Stimulated activated naive CD8-positive, alpha-beta T cell treated with anti-CD3 and anti-CD28 coated beads, Interleukin-15, Interleukin-2, amounts not matched to agents 100 U/mL and 50 U/mL, for 24 hours (primary cell): Measurements from ENCODE around the gene BPIFB4.
"Not testable (repeated sequence)": the region's sequence is repeated elsewhere in the genome, so short reads cannot be mapped to it uniquely, and the experiment has no call there.

Experiments
- ATAC-seq: fragments of 150-1000 bp; cut with Tn5 transposase; one replicate; pipeline ENCODE4 v1.10.0; 2021
- DNase-seq: peaks from one replicate; pipeline ENCODE4 v3.0.0; 2021

BPIFB4 gene

DNA sequence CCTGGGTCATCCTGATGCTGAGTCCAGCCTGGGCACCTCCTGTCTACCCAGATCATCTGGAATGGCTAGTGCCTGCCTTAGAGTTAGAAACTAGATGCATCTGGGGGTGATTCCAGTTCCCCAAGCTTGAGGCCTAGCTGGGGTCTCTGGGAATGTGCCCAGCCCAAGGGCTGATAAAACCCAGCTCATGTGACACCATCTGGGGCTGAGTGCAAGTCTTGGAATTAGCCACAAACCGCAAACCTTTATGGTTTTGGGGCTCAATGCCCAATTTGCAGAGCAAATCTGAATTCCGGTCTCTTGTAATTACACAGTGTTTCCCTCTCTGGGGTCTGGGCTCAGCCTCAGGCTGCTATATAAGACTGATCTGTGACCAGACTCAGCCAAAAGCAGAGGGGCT lies at the start of gene BPIFB4:
BPIFB4 (plus strand) TSS at position 385 of the 400 bp plus-strand sequence. CDS start 1,884 bp downstream, outside the sequence.
- DNase-seq (no peak), ATAC-seq (no peak)

DNA sequence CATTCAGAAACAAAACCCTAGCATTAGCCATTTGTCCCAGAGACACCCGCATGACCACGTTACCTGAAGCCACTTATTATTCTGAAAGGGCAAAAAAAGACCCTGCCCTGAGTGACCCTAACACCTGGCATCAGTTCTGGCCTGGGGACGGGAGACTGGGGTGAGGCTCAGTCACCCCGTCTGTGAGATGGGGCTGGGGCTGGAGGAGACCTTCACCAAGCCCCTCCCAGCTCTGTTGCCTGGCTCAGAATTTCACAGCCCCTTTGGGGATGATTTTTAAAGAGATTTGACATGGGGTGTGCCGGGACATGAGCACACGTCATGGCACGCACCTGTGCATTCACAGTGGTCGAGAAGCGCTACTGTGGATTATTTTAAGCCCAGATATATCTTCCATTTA lies 49.4 kb upstream of the BPIFB4 start:
- no peak for DNase-seq
- ATAC-seq: no peak

DNA sequence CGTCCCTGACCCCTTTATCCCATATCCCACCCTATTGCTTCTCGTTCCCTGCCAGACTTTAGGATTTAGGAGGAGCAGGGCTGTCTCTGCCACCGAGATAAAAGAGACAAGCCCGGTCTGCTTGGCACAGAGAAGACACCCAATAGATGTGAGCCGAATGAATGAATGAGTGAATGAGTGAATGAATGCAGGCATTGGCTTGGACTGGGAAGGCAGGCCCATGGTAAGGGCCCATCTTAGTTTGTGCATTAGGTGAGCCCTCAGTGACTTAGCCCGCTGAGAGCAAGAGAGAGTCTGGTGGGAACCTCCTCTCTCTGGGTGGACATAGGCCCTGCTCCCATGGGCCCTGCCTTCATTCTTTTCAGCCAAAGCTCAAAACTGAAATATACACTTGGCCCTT lies 48.9 kb upstream of the BPIFB4 start:
- no peak for DNase-seq
- ATAC-seq: no peak

GRCh38 chr20:33031531-33031930 lies 47.9 kb upstream of the BPIFB4 start, which contains the start of gene BPIFB6:
Gene BPIFB6, plus strand, starts transcription at chr20:33031648. Its CDS starts 0 bp downstream, at chr20:33031648.
- DNase-seq: no peak
- ATAC-seq: no peak

- no peak for DNase-seq
- no peak for ATAC-seq
These were observed 46.9 kb upstream of the BPIFB4 start for GRCh38 chr20:33032555-33032954.

GRCh38 chr20:33033381-33033780 lies 46.1 kb upstream of the BPIFB4 start:
- ATAC-seq (no peak), DNase-seq (no peak)

DNA sequence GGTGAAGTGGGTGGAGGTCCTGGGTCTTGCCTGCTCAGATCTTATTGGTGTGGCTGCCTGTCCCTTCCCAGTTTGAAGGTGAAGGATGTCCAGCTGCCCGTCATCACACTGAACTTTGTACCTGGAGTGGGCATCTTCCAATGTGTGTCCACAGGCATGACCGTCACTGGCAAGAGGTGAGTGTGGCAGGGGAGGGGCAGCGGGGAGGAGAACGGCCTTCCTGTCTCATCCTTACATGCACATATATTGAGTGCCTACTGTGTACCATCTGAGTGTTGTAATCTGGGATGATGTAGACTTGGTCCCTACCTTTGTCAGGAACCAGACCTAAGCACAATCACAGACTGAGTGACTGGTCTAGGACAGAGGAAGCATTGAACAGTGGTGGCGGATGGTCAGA lies 45.3 kb upstream of the BPIFB4 start:
- DNase-seq (no peak), ATAC-seq (no peak)

DNA sequence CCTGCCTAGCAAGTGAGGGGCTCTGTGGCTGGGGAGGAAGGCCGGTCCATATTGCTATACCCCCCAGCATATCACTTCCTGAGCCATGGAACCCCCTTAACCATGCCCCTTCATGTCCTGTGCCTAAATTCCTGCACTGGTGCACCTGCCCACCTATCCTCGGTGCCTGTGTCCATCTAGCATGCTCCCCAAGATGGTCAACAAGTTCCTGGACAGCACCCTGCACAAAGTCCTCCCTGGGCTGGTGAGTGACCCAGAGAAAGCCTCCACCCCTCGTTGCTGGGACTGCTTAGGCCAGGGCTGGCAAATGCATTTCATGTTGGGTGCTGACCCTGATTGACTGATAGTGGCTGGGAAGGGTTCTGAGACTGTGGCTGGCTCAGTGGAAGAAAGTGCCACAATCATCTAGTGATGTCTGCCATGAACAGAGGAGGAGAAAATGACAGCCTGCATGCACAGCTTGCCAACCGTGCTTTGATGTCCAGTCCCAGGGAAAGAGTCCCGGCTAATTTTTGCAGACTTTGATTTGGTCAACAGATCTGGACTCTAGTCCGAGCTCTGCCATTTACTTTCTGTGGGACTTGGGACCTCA lies 44.4 kb upstream of the BPIFB4 start:
- ATAC-seq: no peak
- no peak for DNase-seq

DNA sequence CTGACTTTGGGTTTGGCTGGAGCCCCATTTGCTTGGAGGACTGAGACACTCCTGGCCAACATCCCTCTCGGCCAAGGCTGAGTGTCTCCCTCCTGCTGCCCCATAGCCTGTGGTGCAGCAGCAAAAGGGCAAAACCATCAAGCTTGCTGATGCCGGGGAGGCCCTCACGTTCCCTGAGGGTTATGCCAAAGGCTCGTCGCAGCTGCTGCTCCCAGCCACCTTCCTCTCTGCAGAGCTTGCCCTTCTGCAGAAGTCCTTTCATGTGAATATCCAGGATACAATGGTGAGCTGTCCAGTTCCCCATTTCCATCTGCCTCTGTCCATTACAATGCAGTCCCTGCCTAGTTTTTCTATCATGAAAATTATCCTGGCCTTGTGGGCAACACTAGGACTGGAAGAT lies 42.0 kb upstream of the BPIFB4 start:
- DNase-seq (no peak), ATAC-seq (no peak)

DNA sequence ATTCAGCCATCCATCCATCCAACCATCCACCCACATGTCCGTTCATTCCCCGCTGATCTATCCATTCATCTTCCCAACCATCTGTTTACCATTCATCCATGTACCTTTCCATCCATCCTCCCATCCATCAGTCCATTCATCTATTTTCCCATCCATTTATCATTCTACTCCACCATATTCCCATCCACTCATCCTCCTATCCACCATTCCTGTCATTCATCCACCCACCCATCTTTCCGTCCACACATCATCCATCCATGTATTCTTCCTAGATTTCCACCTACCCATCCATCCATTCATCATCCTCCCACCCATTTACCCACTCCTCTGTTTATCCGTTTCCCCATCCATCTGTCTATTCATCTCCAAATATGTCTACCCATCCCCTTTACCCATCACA lies 41.2 kb upstream of the BPIFB4 start:
- ATAC-seq: no peak

DNA sequence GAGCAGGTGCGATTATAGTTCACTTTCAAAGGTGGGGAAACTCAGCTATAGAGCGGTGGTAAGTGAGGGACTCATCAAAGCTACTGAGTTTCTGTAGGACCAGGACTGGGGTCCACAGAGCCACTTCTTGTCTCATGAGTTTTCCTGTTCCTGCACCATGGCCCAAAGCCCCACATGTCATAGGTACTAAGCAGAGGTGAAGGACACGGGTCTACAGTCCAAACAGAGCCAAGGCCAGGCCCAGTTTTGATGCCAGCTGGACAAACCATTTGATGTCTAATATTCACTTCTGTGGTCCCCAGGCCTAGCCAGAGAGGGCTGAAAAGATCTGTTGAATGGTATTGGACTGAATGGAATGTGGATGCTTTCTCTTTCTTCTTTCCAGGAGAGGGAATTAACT lies 37.0 kb upstream of the BPIFB4 start:
- DNase-seq (no peak), ATAC-seq (no peak)

More for the DNA sequence above, 41.2 kb upstream of the BPIFB4 start:
- DNase-seq: no peak

DNA sequence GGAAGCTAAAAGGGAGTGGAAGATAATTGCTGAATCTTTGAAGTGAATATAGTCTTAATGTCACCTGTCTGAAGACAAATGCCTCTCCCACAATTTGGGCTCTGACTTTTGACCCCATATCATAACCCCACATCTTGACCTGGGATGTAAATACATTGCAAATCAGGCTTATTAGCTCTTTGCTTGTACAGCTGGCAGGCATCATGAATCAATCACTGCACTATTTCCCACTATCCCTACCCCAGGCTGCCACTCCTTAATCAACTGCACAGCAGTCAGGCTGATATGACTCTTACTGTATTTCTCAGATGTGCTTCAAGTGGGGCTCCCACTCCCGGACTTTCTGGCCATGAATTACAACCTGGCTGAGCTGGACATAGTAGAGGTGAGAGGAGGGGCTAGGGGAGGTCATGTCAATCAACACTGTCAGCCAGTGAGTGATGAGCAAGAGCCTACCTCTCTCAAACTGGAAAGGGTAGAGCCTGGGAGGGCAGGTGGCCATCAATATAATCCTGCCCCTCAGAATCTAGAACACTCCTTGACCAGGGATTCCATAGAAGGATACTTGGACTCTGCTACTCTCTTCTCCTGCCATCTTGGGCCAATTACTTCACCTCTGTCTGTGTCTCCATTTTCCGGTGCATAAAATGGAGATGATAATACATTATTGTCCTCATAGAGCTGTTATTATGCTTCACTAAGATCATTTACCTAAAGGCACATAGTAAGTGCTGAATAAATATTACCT lies 36.3 kb upstream of the BPIFB4 start:
- ATAC-seq (no peak), DNase-seq (no peak)

DNA sequence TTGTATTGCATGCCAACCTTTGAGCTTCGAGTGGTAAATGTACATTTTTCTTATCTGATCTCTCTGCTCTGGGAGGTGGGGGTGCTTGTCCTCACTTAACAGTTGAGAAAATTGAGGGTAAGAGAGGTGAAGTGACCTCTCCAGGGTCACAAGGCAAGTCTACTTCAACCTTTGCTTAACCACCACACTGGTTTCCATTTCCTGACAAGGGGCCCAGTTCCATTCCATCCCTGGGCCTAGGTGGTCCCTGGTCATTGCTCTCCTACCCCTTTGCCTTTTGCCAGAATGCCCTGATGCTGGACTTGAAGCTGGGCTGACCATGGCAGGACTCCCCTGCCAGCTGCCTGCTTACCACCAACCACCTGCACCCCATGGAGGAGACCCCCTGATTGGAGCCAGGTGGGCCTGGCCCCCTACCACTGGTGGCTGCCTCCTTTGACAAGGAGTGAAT lies 35.7 kb upstream of the BPIFB4 start:
- ATAC-seq: no peak
- no peak for DNase-seq

GRCh38 chr20:33045129-33045721 lies 34.2 kb upstream of the BPIFB4 start:
- DNase-seq, ATAC-seq: not testable (repeated sequence)

DNA sequence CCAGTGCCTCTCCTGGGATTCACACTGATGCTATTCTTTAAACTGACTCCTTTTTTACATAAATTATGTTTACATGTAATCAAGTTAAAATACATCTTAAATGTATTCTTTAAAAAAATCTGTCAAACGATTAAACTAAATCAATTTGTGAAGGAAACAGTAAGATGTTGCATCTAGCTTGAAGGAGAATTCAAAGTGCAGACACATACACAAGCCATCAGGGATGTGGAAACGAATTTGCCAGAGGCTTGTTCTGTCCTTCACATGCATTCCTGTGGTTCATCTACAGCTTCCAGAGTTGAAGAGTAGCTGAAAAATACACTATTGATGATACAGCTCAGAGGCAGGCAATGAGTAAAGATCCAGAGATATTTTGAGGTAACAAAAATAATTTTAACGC lies 33.0 kb upstream of the BPIFB4 start:
- DNase-seq (no peak), ATAC-seq (no peak)

GRCh38 chr20:33051333-33051732 lies 28.1 kb upstream of the BPIFB4 start:
- no peak for ATAC-seq
- DNase-seq: no peak

DNA sequence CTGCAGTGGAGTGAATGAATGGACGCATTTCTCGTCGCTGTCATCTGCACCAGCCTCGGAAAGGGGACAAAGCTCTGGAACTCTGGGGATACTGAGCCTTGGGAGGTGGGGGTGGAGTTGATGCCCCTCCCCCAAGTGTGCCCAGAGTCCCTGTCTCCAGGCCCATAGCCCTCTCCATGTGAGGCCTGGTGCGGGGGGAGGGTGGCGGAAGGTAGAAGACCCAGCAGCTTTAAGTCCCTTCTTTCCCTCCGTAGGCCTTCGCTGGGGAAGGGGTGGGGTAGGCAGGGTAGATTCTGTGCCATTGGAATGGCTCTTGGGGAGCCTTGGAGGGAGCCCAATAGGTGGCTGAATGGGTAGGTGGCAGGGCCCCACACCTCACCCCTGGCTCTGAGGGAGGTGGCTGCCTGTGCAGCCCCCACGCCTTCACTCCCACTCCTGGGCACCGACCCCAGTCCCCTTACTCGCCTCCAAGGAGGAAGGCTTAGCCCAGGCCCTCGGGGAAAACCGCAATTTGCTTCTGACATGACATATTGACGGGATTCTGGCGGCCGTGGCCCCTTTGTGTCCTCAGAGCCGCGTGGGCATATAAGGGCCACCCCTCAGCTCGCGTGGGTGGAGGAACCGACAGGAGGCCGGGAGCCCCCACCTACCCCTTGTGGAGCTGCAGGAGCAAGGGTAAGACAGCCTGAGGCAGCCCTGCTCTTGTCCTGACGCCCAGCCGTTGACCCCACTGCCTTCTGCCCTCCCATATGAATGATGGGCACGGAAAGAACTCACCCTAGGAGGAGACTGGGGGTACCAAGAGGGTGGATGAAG lies 25.9 kb upstream of the BPIFB4 start, which contains the start of gene BPIFB3:
BPIFB3 (plus strand) TSS at position 613 of the 816 bp plus-strand sequence. CDS start 1,533 bp downstream, outside the sequence.
- DNase-seq (no peak), ATAC-seq (no peak)

DNA sequence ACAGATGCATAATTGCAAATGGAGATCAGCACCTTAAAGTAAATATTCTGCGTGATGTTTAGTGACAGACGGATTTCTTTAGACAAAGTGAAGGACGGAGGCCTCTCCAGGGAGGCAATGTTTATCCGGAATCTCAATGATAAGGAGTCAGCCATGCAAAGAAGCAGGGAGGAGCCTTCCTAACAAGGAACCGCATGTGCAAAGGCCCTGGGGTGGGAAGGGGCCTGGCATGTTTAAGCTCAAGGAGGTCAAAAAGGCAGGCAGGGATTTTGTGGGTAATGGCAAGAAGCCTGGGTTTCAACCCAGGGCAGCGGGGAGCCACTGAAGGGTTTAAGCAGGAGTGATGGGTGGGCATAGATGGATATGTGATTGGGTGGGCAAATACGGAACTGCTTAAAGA lies 25.1 kb upstream of the BPIFB4 start:
- ATAC-seq: no peak

GRCh38 chr20:33054791-33055190 lies 24.7 kb upstream of the BPIFB4 start:
- no peak for ATAC-seq
- no peak for DNase-seq

More for the DNA sequence above, 25.1 kb upstream of the BPIFB4 start:
- DNase-seq: no peak

DNA sequence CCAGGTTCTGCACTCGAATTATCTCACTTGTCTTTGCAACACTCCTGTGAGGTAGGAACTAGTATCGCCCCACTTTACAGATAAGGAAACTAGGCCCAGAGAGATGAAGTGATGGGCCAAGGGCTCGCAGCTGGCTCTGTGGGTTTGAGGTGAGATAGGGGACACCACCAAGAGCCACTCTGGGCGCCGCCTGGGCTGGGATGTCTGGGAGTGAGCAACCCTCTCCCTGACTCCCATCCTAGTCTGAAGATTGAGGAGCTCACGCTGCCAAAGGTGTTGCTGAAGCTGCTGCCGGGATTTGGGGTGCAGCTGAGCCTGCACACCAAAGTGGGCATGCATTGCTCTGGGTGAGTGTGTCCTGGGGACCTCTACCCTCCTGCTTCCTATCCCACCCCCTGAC lies 20.3 kb upstream of the BPIFB4 start:
- ATAC-seq: no peak
- no peak for DNase-seq

DNA sequence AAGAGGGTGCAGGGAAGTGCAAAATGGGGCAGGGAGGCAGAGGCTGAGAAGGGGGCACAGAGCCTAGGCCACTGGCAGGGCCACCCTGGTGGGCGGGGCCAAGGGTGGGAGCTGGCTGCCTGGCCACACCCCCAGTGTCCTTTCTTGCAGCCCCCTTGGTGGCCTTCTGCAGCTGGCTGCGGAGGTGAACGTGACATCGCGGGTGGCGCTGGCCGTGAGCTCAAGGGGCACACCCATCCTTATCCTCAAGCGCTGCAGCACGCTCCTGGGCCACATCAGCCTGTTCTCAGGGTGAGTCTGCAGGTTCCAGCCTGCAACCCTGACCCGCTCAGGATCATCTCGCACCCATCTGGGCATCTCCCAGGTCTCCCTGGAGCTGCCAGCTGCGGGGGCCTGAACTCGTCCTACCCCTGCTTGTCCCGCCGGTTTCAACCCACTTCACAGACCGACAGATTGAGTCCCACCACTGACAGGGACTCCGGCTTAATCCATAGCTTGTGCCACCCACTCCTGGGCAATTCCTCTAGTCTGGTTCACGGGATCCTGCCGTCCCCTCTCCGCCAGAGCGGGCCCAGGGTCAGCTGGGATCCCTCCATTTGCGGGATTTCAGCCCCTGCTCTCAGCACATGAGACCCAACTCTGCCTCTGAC lies 19.6 kb upstream of the BPIFB4 start:
- ATAC-seq (no peak), DNase-seq (no peak)

DNA sequence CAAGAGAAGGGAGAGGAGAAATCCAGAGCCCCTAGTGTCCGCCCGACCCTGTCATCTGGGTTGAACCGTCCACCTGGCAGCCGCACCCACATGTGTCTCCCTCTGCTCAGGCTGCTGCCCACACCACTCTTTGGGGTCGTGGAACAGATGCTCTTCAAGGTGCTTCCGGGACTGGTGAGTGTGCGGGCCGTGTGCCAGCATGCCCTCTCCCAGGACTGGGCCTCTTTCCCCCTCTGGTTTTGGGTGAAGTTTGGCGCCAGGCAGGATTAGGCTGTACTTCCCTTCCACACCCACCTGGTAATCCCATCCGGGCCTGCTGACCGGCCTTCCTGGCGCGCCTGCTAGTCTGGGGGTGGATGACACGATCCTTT lies 17.8 kb upstream of the BPIFB4 start:
- ATAC-seq (no peak), DNase-seq (no peak)
